H1 (cell line): ENCODE data around the gene SMAD6. TPM values are rescaled to one million over a fixed set of nuclear protein-coding genes. Genes with fewer than 3 reads are reported as not detected.

ENCODE experiments used
- CTCF ChIA-PET: fragments of 300-600 bp; sonication (Branson Sonifier 250); formaldehyde crosslinking; loops from one replicate; lab custom pipeline; 2021; ENCODE audit not compliant: partially characterized antibody; lab: Charles Lee
- POLR2A ChIA-PET: fragments of 300-600 bp; sonication (Branson Sonifier 250); formaldehyde crosslinking; loops from one replicate; lab custom pipeline; 2021; ENCODE audit warnings: inconsistent platforms; ENCODE audit not compliant: partially characterized antibody; lab: Charles Lee
- DNase-seq, 2 experiments: peaks; one replicate each; pipeline versions ENCODE4 v3.0.0 to v3.0.0-alpha.2; 2010 to 2022; ENCODE audit warnings: low spot score in 2 of 2, low read depth in 1 of 2, mixed read lengths in 1 of 2
- FAIRE-seq: peaks from 2 replicates; lab custom pipeline; 2011; peaks lifted over from hg19 to GRCh38; lab: Jason Lieb, UNC
- H2AFZ ChIP-seq: 2 replicates; pipeline ENCODE4 v1.8.1; 2012; ENCODE audit warnings: low read length, inconsistent platforms
- H2AK5ac ChIP-seq: 2 replicates; pipeline ENCODE4 v1.6.1; 2013; ENCODE audit warnings: low read depth, low read length
- H2BK120ac ChIP-seq: replicated peaks from 2 replicates; pipeline ENCODE3; 2013; ENCODE audit warnings: low read depth, low read length, inconsistent platforms
- H2BK12ac ChIP-seq: 2 replicates; pipeline ENCODE4 v1.6.1; 2013; ENCODE audit warnings: low read depth, low read length
- H2BK15ac ChIP-seq: 2 replicates; pipeline ENCODE4 v1.6.1; 2013; ENCODE audit warnings: low read length
- H2BK20ac ChIP-seq: 2 replicates; pipeline ENCODE4 v1.6.1; 2013; ENCODE audit warnings: low read length
- H2BK5ac ChIP-seq: 2 replicates; pipeline ENCODE4 v1.6.1; 2013; ENCODE audit warnings: low read depth, low read length
- H3K14ac ChIP-seq: 2 replicates; pipeline ENCODE4 v1.6.1; 2013; ENCODE audit warnings: inconsistent platforms; ENCODE audit not compliant: insufficient read length
- H3K18ac ChIP-seq: 2 replicates; pipeline ENCODE4 v1.6.1; 2013; ENCODE audit warnings: low read length; ENCODE audit errors: extremely low read depth
- H3K23ac ChIP-seq: 2 replicates; pipeline ENCODE4 v1.6.1; 2013; ENCODE audit warnings: inconsistent platforms; ENCODE audit not compliant: insufficient read length
- H3K23me2 ChIP-seq: 2 replicates; pipeline ENCODE4 v1.6.1; 2013; ENCODE audit warnings: low read depth, low read length
- H3K27ac ChIP-seq: 2 replicates; pipeline ENCODE4 v1.6.1; 2011; ENCODE audit warnings: low read depth, low read length, inconsistent platforms
- H3K27me3 ChIP-seq, 4 experiments: replicated peaks in 1 of 4; 1 replicate in 1 of 4; 2 replicates in 3 of 4; pipeline versions ENCODE4 v1.6.1 to v1.8.1; 2011 to 2013; ENCODE audit warnings: low read length in 3 of 4, mild to moderate bottlenecking in 3 of 4, inconsistent platforms in 2 of 4, mixed read lengths in 2 of 4, moderate library complexity in 1 of 4; ENCODE audit not compliant: control insufficient read depth in 3 of 4, insufficient read depth in 3 of 4; ENCODE audit errors: extremely low read depth in 1 of 4
- H3K36me3 ChIP-seq, 4 experiments: 2 replicates each; pipeline versions ENCODE4 v1.6.1 to v1.8.1; 2011 to 2013; ENCODE audit warnings: mild to moderate bottlenecking in 4 of 4, low read length in 3 of 4, moderate library complexity in 2 of 4, control low read depth in 1 of 4, inconsistent platforms in 1 of 4; ENCODE audit not compliant: insufficient read depth in 4 of 4, control insufficient read depth in 2 of 4
- H3K4ac ChIP-seq: replicated peaks from 2 replicates; pipeline ENCODE3; 2013; ENCODE audit warnings: low read length, low read depth, mixed read lengths, inconsistent platforms; ENCODE audit not compliant: insufficient read length
- H3K4me1 ChIP-seq, 4 experiments: replicated peaks in 1 of 4; 1 replicate in 1 of 4; 2 replicates in 3 of 4; pipeline versions ENCODE4 v1.6.1 to v1.8.1; 2011 to 2013; ENCODE audit warnings: low read length in 3 of 4, inconsistent platforms in 2 of 4, mixed read lengths in 1 of 4; ENCODE audit not compliant: insufficient read depth in 4 of 4, control insufficient read depth in 3 of 4
- H3K4me2 ChIP-seq, 2 experiments: 2 replicates each; pipeline versions ENCODE4 v1.6.1 to v1.8.1; 2011 to 2013; ENCODE audit warnings: low read depth in 2 of 2, low read length in 2 of 2, control low read depth in 1 of 2, inconsistent platforms in 1 of 2, mild to moderate bottlenecking in 1 of 2; ENCODE audit not compliant: insufficient read depth in 1 of 2
- H3K4me3 ChIP-seq, 4 experiments: fragments of 200-600, 300-600 bp in 1 of 4; sonication (generic), shearing (Covaris generic), sonication (Bioruptor Twin) in 1 of 4; 2 replicates each; pipeline versions ENCODE4 v1.5.1 to v1.8.1; 2011 to 2016; ENCODE audit warnings: low read length in 4 of 4, low read depth in 3 of 4, control low read depth in 2 of 4, inconsistent platforms in 2 of 4, mild to moderate bottlenecking in 2 of 4, mixed read lengths in 1 of 4, moderate library complexity in 1 of 4; ENCODE audit not compliant: insufficient read depth in 2 of 4; ENCODE audit errors: extremely low read depth in 1 of 4
- H3K56ac ChIP-seq: replicated peaks from 2 replicates; pipeline ENCODE3; 2013; ENCODE audit warnings: low read depth, mild to moderate bottlenecking, mixed read lengths, low read length, inconsistent platforms; ENCODE audit not compliant: insufficient read length
- H3K79me1 ChIP-seq: 2 replicates; pipeline ENCODE4 v1.6.1; 2013; ENCODE audit warnings: low read depth, low read length, control low read depth
- H3K79me2 ChIP-seq, 2 experiments: 2 replicates each; pipeline versions ENCODE4 v1.6.1 to v1.8.1; 2012 to 2013; ENCODE audit warnings: low read length in 2 of 2, mild to moderate bottlenecking in 2 of 2, inconsistent platforms in 1 of 2; ENCODE audit not compliant: insufficient read depth in 2 of 2, control insufficient read depth in 1 of 2
- H3K9ac ChIP-seq, 4 experiments: replicated peaks in 1 of 4; 1 replicate in 1 of 4; 2 replicates in 3 of 4; pipeline versions ENCODE4 v1.6.1 to v1.8.1; 2011 to 2013; ENCODE audit warnings: low read depth in 3 of 4, low read length in 3 of 4, control low read depth in 2 of 4, mild to moderate bottlenecking in 2 of 4, moderate library complexity in 2 of 4, inconsistent platforms in 1 of 4; ENCODE audit errors: extremely low read depth in 1 of 4
- H3K9me3 ChIP-seq, 2 experiments: 2 replicates each; pipeline versions ENCODE4 v1.6.1 to v1.8.1; 2012 to 2013; ENCODE audit warnings: mild to moderate bottlenecking in 2 of 2, moderate library complexity in 2 of 2, control low read depth in 1 of 2, inconsistent platforms in 1 of 2, low read depth in 1 of 2, low read length in 1 of 2, mixed read lengths in 1 of 2; ENCODE audit not compliant: insufficient read depth in 2 of 2
- H4K20me1 ChIP-seq, 2 experiments: replicated peaks in 1 of 2; 2 replicates each; pipeline versions ENCODE3 to v1.8.1; 2011 to 2013; ENCODE audit warnings: inconsistent platforms in 2 of 2, low read length in 2 of 2, mild to moderate bottlenecking in 1 of 2; ENCODE audit not compliant: insufficient read depth in 2 of 2, control insufficient read depth in 1 of 2
- H4K5ac ChIP-seq: 2 replicates; pipeline ENCODE4 v1.6.1; 2013; ENCODE audit warnings: low read length, low read depth, mixed read lengths, inconsistent platforms; ENCODE audit not compliant: insufficient read length
- H4K8ac ChIP-seq: 2 replicates; pipeline ENCODE4 v1.8.0; 2013; ENCODE audit warnings: mild to moderate bottlenecking, moderate library complexity, low read length, inconsistent platforms; ENCODE audit not compliant: insufficient read depth; ENCODE audit errors: extremely low read depth
- H4K91ac ChIP-seq: replicated peaks from 2 replicates; pipeline ENCODE3; 2013; ENCODE audit warnings: low read length, mixed read lengths, inconsistent platforms; ENCODE audit not compliant: insufficient read length
- BACH1 ChIP-seq: IDR thresholded peaks from 2 replicates; pipeline ENCODE4 v1.6.1; 2012; ENCODE audit warnings: low read length, improper control_type of control experiment
- CEBPB ChIP-seq: IDR thresholded peaks from 2 replicates; pipeline ENCODE4 v1.6.1; 2012; ENCODE audit warnings: low read depth, low read length
- EZH2 ChIP-seq: fragments of 200-600 bp; sonication (generic); IDR thresholded peaks from 2 replicates; pipeline ENCODE4 v1.7.1; 2012; ENCODE audit warnings: low read depth, mild to moderate bottlenecking, moderate library complexity, low read length, inconsistent platforms; ENCODE audit not compliant: severe bottlenecking
- NRF1 ChIP-seq: IDR thresholded peaks from 2 replicates; pipeline ENCODE4 v1.6.1; 2011; ENCODE audit warnings: mild to moderate bottlenecking, low read depth, low read length, improper control_type of control experiment
- POU5F1 ChIP-seq: IDR thresholded peaks from 2 replicates; pipeline ENCODE4 v1.6.1; 2011; ENCODE audit warnings: low read depth, mild to moderate bottlenecking, low read length, moderate library complexity
- RBBP5 ChIP-seq: IDR thresholded peaks from 2 replicates; pipeline ENCODE4 v1.7.1; 2012; ENCODE audit warnings: low read depth, mild to moderate bottlenecking, inconsistent platforms, low read length, moderate library complexity, borderline replicate concordance
- SIN3A ChIP-seq, 2 experiments: IDR thresholded peaks in 1 of 2; conservative IDR thresholded peaks in 1 of 2; 2 replicates each; pipeline ENCODE4 v1.6.1; 2011 to 2012; ENCODE audit warnings: low read length in 2 of 2, improper control_type of control experiment in 1 of 2, low read depth in 1 of 2, mild to moderate bottlenecking in 1 of 2
- TEAD4 ChIP-seq: IDR thresholded peaks from 2 replicates; pipeline ENCODE4 v1.6.1; 2012; ENCODE audit warnings: low read depth, low read length, inconsistent platforms, mixed read lengths
- ZNF274 ChIP-seq: IDR thresholded peaks from 2 replicates; pipeline ENCODE4 v1.7.0; 2012; ENCODE audit warnings: low read length, borderline replicate concordance; ENCODE audit errors: extremely low read depth
- WGBS, 2 experiments: shearing (Covaris generic) in 1 of 2; methylation state at CpG; one replicate each; pipeline versions ENCODE4 v1.1.6 to v1.1.7; 2013 to 2015; ENCODE audit warnings: low lambda C conversion rate in 2 of 2, mixed read lengths in 2 of 2, inconsistent platforms in 1 of 2, low coverage in 1 of 2, missing lambda C conversion rate in 1 of 2; ENCODE audit not compliant: insufficient replicate concordance in 2 of 2, insufficient coverage in 1 of 2, insufficient read length in 1 of 2; ENCODE audit errors: extremely low coverage in 1 of 2, missing lambda C conversion rate in 1 of 2; 5-methylcytosine and 5-hydroxymethylcytosine counted together
- polyA plus RNA-seq, 7 experiments: library from polyadenylated mRNA; depleted of rRNA in 3 of 7; stranded (reverse) in 5 of 7; unstranded in 2 of 7; fragments of >200 nt in 5 of 7; fragments of 200-250 nt in 2 of 7; gene quantifications; 1 replicate in 5 of 7; 2 replicates in 1 of 7; 4 replicates in 1 of 7; pipeline versions ENCODE4 v1.2.1 to v1.2.3, GENCODE V29; 2011 to 2013; ENCODE audit warnings: missing spikeins in 2 of 7, mixed read lengths in 2 of 7
- total RNA-seq: library from RNA; stranded (reverse); fragmentation: NEBNext Ultra II Directional; extraction: Animal tissue kit (Norgen Biotek cat#: 25700); gene quantifications from 2 replicates; pipeline ENCODE4 v1.2.1, GENCODE V29; 2021
- TF ChIP-seq, protein P1 (sequence below): IDR thresholded peaks from 2 replicates; pipeline ENCODE4 v1.6.1; 2011; ENCODE audit warnings: low read length, improper control_type of control experiment

SMAD6 gene
- total and polyA plus RNA-seq, 2 of the 8 experiments (the other 6 are each of a cell fraction or from before 2014, with no cell fraction given): 1.8 to 7.0 TPM

DNA sequence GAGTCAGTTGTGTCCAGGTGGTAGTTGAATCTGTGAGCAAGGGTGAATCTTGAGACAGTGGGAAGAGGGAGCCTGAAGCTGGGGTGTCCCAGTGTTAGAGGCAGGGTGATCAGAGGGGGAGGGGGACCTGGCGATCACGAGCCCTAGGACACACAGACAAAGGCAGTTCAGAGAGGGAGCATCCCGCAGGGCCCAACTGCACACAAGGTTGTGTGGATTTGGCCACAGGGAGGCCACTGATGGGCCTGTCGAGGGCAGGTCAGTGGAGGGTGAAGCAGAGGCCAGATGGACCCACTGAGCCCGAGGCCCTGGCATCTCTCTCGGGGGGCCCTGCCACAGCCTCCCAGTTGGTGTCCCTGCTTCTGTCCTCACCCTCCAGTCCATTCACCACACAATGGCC lies 48.6 kb upstream of the SMAD6 start:
- no peak overlapping the region for H3K18ac ChIP-seq
- no peak overlapping the region for H3K4me2 ChIP-seq
- H3K79me1 ChIP-seq: no peaks in the 10 kb centered on the region
- WGBS, 2 experiments: 84% methylated on average over 6 of the region's 6 CpGs; no CpG with 5 or more reads in 1 of the 2 experiments
- H3K4me1 ChIP-seq: peaks cover 12 to 38% (median 24%) of the 10 kb centered on the region in 4 experiments
- H2BK5ac ChIP-seq: no peak overlapping the region; the same call in 1 of the 2 replicates
- H3K9ac ChIP-seq: no peak overlapping the region
- no peak overlapping the region for H2BK120ac ChIP-seq
- ChIA-PET POLR2A (interaction anchor here (0.5 kb wide), 1 partner anchor 30 kb away, joined by 4 read pairs; no protein-coding TSS in a partner anchor), CTCF (interaction anchor here (2.0 to 2.6 kb wide), 2 partner anchors 19 to 35 kb away, joined by 5 to 8 read pairs; no protein-coding TSS in a partner anchor)
- no peak overlapping the region for H2BK20ac ChIP-seq
- H3K56ac ChIP-seq: no peak overlapping the region
- peak overlapping the region; percentile 9; the same call in 1 of the 2 replicates for H4K8ac ChIP-seq
- no peaks in the 10 kb centered on the region for H3K79me2 ChIP-seq
- DNase-seq (no peak), FAIRE-seq (no peak)
- no peak overlapping the region for H3K27ac ChIP-seq
- H2AFZ ChIP-seq: no peak overlapping the region
- no peak overlapping the region for H4K5ac ChIP-seq
- no peaks in the 10 kb centered on the region for H3K9me3 ChIP-seq
- H3K14ac ChIP-seq: no peak overlapping the region
- no peak overlapping the region for H3K4me3 ChIP-seq
- no peaks in the 10 kb centered on the region for H4K20me1 ChIP-seq
- no peak overlapping the region for H3K23ac ChIP-seq
- peak overlapping the region; percentile 44 for H4K91ac ChIP-seq
- peaks cover 0 to 2% (median 0%) of the 10 kb centered on the region in 4 experiments; a peak in 1 of 7 replicates for H3K27me3 ChIP-seq
- peak overlapping the region; percentile 84; the same call in 1 of the 2 replicates for H2BK12ac ChIP-seq
- H3K36me3 ChIP-seq: no peaks in the 10 kb centered on the region
- no peak overlapping the region for H3K4ac ChIP-seq
- H2AK5ac ChIP-seq: no peak overlapping the region
- peak overlapping the region; percentile 46; the same call in 1 of the 2 replicates for H2BK15ac ChIP-seq
- H3K23me2 ChIP-seq: peaks cover 2% of the 10 kb centered on the region; the same call in 1 of the 2 replicates
- TF ChIP-seq SIN3A (conservative IDR thresholded peaks at IDR 0.05 in 1 of 2, IDR thresholded peaks at IDR 0.05 in 1 of 2; ENCODE audit: low read depth in 1 of 2, low read length in 2 of 2) (no peak), POU5F1 (no peak), EZH2 (no peak), CEBPB (no peak), ZNF274 (no peak), RBBP5 (no peak), NRF1 (no peak), BACH1 (no peak), TEAD4 (no peak)
- TF ChIP-seq, protein P1, sequence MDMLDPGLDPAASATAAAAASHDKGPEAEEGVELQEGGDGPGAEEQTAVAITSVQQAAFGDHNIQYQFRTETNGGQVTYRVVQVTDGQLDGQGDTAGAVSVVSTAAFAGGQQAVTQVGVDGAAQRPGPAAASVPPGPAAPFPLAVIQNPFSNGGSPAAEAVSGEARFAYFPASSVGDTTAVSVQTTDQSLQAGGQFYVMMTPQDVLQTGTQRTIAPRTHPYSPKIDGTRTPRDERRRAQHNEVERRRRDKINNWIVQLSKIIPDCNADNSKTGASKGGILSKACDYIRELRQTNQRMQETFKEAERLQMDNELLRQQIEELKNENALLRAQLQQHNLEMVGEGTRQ: no peak
